Upper lobe of left lung (tissue), 4 donors: Measurements from ENCODE around the gene TCP11L1.

Experiments
- CTCF ChIP-seq, 6 experiments: fragments of 450-650 bp in 4 of 6; fragments of 200-600 bp in 2 of 6; sonication (generic) in 2 of 6; IDR thresholded peaks; one replicate each; pipeline ENCODE4 v1.5.1; 2016 to 2019; ENCODE audit warnings: antibody characterized with exemption in 6 of 6
- POLR2A ChIP-seq, 4 donors: fragments of 450-650 bp; IDR thresholded peaks; one replicate each; pipeline ENCODE4 v1.5.1; 2016 to 2017; ENCODE audit warnings: antibody characterized with exemption in 4 of 4, mild to moderate bottlenecking in 2 of 4

- TF ChIP-seq CTCF (IDR thresholded peaks at IDR 0.05) (no peak), POLR2A (IDR thresholded peaks at IDR 0.05) (no peak)
Observed at GRCh38 chr11:33064033-33064825, 24.9 kb downstream of the TCP11L1 start.
